ENCODE measurements around the gene KRTAP1-4.

- TF ChIP-seq POLR2A (IDR thresholded peaks at IDR 0.05) (no peak), CTCF (IDR thresholded peaks at IDR 0.05) (no peak)
Observed at GRCh38 chr17:41063449-41063848, 33.5 kb upstream of the KRTAP1-4 start.

Data from uterus (tissue), 2 donors.